GM20431 (cell line): ENCODE measurements around the gene GPLD1.
"Not testable (repeated sequence)": the region's sequence is repeated elsewhere in the genome, so short reads cannot be mapped to it uniquely, and the experiment has no call there.

Experiments
- in situ Hi-C: fragments of 300-500 bp; cut with MseI, MboI; formaldehyde crosslinking; loops from one replicate; pipeline ENCODE4 v1.15.0; 2020; ENCODE audit warnings: low sequenced_read_pairs; ENCODE audit not compliant: unreplicated experiment

Gene GPLD1, protein sequence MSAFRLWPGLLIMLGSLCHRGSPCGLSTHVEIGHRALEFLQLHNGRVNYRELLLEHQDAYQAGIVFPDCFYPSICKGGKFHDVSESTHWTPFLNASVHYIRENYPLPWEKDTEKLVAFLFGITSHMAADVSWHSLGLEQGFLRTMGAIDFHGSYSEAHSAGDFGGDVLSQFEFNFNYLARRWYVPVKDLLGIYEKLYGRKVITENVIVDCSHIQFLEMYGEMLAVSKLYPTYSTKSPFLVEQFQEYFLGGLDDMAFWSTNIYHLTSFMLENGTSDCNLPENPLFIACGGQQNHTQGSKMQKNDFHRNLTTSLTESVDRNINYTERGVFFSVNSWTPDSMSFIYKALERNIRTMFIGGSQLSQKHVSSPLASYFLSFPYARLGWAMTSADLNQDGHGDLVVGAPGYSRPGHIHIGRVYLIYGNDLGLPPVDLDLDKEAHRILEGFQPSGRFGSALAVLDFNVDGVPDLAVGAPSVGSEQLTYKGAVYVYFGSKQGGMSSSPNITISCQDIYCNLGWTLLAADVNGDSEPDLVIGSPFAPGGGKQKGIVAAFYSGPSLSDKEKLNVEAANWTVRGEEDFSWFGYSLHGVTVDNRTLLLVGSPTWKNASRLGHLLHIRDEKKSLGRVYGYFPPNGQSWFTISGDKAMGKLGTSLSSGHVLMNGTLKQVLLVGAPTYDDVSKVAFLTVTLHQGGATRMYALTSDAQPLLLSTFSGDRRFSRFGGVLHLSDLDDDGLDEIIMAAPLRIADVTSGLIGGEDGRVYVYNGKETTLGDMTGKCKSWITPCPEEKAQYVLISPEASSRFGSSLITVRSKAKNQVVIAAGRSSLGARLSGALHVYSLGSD

GRCh38 chr6:24489470-24489869, at the start of gene GPLD1:
TSS of gene GPLD1 (minus strand) at chr6:24489578. CDS start at chr6:24489511, 67 bp downstream.
- in situ Hi-C loops: no loop called here

GRCh38 chr6:24537771-24538385, 48.5 kb upstream of the GPLD1 start:
- in situ Hi-C loops: no loop called here

GRCh38 chr6:24537082-24537699, 47.8 kb upstream of the GPLD1 start:
- in situ Hi-C loops: no loop called here

DNA sequence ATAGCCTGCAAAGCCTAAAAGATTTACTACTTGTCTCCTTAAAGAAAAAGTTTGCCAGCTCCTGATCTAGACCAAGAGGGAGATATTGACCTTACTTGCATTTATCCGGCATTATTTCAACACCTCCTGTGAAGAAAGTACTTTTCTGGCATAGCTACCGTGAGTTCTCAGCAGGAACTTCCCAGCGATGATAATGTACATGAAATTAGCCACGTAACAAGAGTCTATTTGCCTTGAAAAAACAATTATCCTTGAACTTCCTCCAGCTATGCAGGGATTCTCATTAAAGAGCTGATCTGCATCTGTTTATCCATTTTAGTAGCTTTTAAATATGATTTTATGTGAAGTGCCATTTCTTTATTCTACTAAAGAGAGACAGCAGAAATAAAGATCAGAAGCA, 47.1 kb upstream of the GPLD1 start:
- in situ Hi-C loops: no loop called here

DNA sequence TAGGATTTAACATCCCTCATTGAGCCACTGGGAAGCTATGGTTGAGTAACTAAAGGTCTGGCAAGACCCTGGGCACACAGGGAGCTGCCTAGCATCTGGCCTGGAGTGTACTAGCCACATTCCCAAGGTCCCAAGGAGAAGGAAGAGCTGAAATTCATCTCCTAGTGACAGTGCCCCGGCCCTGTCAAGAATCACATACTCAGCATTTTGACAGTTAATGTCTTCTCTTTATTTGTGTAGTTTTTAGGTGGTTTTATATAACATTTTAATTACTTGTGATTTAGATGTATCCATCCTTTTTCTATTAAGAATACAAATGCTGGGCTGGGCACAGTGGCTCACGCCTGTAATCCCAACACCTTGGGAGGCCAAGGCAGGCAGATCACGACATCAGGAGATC, 45.8 kb upstream of the GPLD1 start:
- in situ Hi-C loops: no loop called here

DNA sequence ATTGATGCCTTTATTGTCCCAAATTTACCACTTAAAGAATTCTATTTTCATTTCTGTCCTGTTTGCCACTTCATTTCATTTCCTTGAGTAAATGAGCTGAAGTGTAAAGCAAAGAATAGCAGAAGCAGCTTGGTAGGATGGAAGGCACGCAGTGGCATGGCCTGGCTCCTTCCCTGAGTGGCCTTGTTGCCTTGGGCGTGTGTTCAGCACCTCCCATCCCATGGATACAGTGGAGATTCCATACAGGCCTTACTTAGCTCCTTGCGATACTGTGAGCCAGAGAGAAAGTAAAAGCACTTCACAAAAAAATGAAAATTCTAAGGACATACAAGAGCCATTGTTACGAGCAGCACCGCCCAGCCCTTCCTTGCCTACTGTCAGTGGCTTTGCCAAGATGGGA, 45.0 kb upstream of the GPLD1 start:
- in situ Hi-C loops: no loop called here

DNA sequence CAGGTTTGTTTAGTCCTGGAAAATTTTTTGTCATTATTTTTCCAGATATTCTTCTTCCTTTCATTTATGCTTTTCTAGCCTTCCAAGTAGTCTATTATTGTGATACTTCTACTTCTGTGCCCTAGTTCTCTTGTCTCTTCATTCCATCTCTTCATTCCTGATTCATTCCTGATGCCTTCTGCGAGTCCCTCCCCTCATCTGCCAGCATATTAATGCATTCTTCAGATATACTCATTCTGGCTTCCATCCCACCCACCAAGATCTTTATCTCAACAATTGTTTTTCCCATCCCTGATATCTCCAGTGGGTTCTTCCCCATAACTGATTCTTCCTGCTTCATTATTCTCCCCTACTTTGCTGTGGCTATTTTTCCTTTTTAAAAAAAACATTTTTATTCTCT, 40.6 kb upstream of the GPLD1 start:
- in situ Hi-C loops: no loop called here

- in situ Hi-C loops: no loop called here
These were observed 35.4 kb upstream of the GPLD1 start for GRCh38 chr6:24524805-24525204.

DNA sequence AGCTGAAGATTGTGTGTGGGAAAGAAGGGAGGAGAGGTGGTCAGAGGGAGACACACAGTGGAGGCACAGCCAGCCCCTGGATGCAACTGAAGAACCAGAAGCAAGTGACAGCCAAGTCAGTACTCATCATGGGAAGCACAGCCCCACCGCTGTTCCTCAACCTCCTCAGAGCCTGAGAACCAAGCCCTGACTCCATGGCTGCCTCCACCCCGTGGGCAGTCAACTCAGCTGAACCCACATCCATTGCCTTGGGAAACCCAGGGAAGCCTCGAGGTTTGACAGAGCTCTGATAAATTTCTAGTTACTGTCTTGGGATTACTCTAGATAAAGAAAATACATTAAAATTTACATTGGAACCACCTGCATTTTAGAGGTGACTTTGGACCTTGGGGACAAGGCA, 35.0 kb upstream of the GPLD1 start:
- in situ Hi-C loops: no loop called here

- in situ Hi-C loops: no loop called here
These were observed 33.1 kb upstream of the GPLD1 start for GRCh38 chr6:24522228-24523176.

DNA sequence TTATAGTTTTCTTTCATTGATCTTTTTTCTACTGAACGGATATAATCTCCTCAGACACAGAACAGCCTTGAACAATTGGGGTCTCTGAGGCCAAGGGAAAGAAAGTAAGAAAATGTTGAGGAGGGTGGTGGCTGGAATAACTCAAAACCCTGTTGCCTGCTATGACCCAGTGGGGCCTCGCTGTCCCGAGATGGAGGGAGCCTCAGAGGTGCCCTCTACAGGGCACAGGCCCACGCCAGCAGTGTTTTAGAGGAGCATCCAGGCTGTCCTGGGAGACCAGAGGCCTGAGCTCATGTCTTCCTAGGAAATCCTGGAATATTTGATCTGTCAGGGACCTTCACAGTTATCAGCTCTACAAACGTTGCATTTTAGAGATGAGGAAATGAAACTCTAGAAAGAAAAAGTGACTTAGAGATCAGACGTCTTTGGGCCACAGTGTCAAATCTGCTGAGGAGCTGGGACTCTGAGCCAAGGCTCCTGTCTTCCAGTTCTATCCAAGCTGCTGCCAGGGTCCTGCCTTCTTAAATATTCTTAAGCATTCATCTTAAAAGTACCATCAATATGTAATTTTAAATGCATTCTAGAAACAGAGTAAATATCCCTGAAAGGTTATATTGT, 31.7 kb upstream of the GPLD1 start:
- in situ Hi-C loops: no loop called here

DNA sequence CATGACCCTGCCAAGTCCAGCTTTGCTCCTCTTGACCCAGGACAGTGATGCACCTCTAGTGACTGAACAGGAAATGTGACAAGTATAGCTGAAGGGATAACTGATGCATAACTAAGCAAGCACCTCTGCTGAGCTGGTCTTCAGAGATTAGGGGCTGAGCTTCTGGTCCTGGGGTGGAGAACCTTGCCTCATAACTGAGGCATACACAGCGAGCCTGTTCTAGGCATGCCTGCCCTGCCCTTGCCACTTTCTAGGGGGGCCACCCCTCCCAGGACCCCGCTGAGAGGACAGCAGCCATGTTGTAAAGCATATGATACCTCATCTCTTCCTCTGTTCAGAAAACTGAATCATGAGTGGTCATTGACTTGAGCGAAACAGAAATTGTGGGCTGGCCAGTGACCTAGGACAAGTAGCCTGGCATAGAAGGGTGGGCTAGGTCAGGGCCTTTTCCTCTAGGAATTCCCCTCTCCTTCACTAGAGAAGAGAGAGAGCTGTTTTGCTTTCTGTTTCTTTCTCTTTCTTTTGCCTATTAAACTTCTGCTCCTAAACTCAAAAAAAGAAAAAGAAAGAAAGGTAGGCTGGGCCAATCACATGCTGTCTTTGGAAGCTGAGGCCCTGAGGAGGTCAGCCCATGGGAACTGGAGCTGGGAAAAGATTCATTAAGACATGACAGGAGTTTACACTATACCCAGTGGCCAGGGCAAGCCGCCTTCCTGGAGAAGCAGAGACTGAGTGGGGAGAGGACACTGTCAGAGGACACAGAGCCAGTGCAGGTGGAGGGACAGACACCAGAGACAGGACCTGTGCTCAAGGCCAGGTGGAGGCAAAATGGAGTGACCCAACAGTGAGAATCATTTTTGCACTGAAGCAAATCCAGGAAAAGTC, 28.5 kb upstream of the GPLD1 start:
- in situ Hi-C loops: no loop called here

DNA sequence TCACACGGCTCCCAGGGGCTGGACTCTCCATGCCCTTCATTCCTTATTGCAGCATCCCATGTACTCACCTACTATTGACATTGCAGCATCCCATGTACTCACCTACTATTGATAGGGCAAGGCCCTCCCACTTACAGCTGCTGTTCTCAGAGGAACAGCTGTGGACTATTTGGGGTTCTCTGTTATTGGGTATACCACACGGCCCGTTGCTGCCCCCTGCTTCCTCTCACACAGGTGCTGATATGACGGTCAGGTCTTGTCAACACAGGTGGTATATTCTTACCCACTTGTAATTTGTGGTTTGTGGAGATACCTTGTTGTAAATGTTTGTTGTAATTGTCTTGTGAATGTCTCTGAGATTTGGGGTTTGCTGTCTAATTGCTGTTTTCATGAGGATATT, 24.2 kb upstream of the GPLD1 start:
- in situ Hi-C loops: no loop called here

DNA sequence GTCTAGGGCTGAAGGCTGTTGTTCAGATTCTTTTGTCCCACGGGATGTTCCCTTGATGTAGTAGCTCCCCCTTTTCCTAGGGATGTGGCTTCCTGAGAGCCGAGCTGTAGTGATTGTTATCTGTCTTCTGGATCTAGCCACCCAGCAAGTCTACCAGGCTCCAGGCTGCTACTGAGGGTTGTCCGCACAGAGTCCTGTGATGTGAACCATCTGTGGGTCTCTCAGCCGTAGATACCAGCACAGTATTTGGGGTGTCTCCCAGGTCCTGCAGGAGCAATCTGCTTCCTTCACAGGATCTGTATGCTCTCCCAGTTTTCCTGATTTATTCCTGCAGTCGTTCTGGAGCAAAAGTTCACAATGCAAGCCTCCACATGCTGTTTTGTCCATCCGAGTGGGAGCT, 22.6 kb upstream of the GPLD1 start:
- in situ Hi-C loops: not testable (repeated sequence)

DNA sequence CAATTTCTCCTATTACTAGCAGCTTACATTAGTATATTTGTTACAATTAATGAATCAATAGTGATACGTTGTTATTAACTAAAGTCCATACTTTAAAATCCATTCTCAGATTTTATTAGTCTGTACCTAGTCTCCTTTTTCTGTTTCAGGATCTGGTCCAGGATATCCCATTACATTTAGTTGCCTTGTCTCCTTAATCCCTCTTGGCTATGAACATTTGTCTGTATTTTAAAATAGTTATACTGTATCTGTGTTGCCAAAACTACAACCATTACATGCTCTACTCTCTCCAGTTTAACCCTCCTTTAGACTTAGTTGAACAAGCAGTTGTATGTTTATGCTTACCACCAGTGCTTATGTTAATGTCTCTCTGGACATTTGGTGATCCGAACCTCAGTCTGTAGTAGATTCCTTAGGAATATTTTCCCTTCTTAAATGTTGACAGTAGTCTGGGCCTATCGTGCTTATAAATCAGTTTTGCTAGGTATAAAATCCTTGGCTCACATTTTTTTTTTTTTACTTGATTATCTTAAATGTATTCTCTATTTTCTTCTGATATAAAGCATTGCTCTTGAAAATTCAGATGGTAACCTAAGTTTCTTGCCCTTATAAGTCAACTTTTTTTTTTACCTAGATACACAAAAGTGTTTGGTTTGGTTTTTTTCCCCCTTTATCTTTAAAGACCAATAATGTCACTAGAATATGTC, 17.6 kb upstream of the GPLD1 start:
- in situ Hi-C loops: no loop called here

DNA sequence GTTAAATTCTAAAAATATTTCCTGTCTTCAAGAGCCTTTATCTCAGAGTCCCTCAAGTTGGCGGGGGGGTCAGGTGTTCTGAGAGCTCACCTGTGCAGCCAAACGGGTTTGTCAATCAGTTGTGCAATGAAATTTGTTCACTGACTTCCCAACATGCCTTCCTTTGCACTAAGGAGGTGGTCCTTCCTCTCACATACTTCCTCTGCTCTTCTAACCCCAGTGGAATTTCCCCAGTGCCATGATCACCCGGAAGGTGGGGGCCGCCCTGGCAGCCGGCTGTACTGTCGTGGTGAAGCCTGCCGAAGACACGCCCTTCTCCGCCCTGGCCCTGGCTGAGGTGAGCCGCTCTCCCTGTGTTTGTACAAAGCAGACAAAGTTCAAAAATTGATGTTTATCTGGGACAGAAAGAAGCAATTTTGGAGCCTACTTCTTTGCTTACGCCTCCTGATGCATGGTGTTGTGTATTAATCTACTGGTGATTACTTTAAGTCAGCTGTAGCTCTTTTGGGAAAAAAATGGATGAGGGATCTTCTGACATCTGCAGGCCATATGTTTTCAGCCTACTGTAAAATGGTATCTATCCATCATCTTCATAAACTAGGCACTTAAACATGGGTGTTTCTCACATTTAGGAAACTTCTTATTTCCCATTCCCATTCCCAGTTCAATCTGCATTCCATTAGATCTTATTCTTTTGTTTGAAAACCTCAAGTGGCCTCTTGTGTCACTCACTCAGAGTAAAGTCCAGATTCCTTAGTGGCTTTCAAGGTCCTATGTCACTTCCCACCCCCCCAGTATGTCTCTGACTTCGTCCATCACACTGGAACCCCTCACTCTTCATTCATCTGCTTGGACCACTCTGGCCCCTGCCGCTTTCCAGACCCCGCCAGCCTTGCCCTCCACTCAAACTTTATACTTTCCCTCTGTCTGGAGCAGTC, 15.5 kb upstream of the GPLD1 start:
- in situ Hi-C loops: no loop called here
